HEK293T (cell line): Measurements from ENCODE around the gene NAP1L1.

Experiments
- CTCF ChIA-PET: fragments of 350-600 bp; formaldehyde crosslinking; extraction: SDS; loops from one replicate; lab custom pipeline; 2021; ENCODE audit warnings: antibody characterized with exemption, inconsistent platforms; lab: Yijun Ruan, JAX
- POLR2A ChIA-PET: fragments of 350-600 bp; formaldehyde crosslinking; extraction: SDS; loops from one replicate; lab custom pipeline; 2020; ENCODE audit warnings: antibody characterized with exemption, inconsistent platforms; lab: Yijun Ruan, JAX
- DNase-seq: peaks from one replicate; pipeline ENCODE4 v3.0.0; 2012; ENCODE audit warnings: mixed read lengths; ENCODE audit errors: extremely low spot score
- ARNT ChIP-seq: fragments of 450-650 bp; IDR thresholded peaks from 2 replicates; pipeline ENCODE4 v1.6.1; 2017; ENCODE audit warnings: mild to moderate bottlenecking
- BHLHE40 ChIP-seq: fragments of 450-650 bp; IDR thresholded peaks from 2 replicates; pipeline ENCODE4 v1.6.1; 2016; ENCODE audit warnings: mild to moderate bottlenecking, moderate library complexity, borderline replicate concordance
- CTBP1 ChIP-seq: fragments of 450-650 bp; IDR thresholded peaks from 2 replicates; pipeline ENCODE4 v1.6.1; 2016; ENCODE audit warnings: borderline replicate concordance
- ELF4 ChIP-seq: fragments of 450-650 bp; IDR thresholded peaks from 2 replicates; pipeline ENCODE4 v1.6.1; 2017; ENCODE audit warnings: antibody characterized with exemption
- FOXA1 ChIP-seq: fragments of 450-650 bp; IDR thresholded peaks from 2 replicates; pipeline ENCODE4 v1.6.1; 2016; ENCODE audit warnings: mild to moderate bottlenecking
- FOXK2 ChIP-seq: fragments of 450-650 bp; IDR thresholded peaks from 2 replicates; pipeline ENCODE4 v1.6.1; 2016; ENCODE audit warnings: mild to moderate bottlenecking
- FOXM1 ChIP-seq: fragments of 450-650 bp; IDR thresholded peaks from 2 replicates; pipeline ENCODE4 v1.6.1; 2017; ENCODE audit warnings: mild to moderate bottlenecking, borderline replicate concordance
- HDGF ChIP-seq: fragments of 450-650 bp; IDR thresholded peaks from 2 replicates; pipeline ENCODE4 v1.6.1; 2017; ENCODE audit warnings: antibody characterized with exemption, borderline replicate concordance
- L3MBTL2 ChIP-seq: fragments of 450-650 bp; conservative IDR thresholded peaks from 2 replicates; pipeline ENCODE4 v1.6.1; 2016; ENCODE audit warnings: mild to moderate bottlenecking
- LEF1 ChIP-seq: fragments of 450-650 bp; IDR thresholded peaks from 2 replicates; pipeline ENCODE4 v1.6.1; 2017; ENCODE audit warnings: mild to moderate bottlenecking, borderline replicate concordance
- NFRKB ChIP-seq: fragments of 450-650 bp; IDR thresholded peaks from 2 replicates; pipeline ENCODE4 v1.6.1; 2016; ENCODE audit warnings: mild to moderate bottlenecking, moderate library complexity
- SP1 ChIP-seq: fragments of 450-650 bp; IDR thresholded peaks from 2 replicates; pipeline ENCODE4 v1.6.1; 2017
- SUZ12 ChIP-seq: fragments of 450-650 bp; IDR thresholded peaks from 2 replicates; pipeline ENCODE4 v1.6.1; 2016; ENCODE audit warnings: mild to moderate bottlenecking
- TARDBP ChIP-seq: fragments of 450-650 bp; IDR thresholded peaks from 2 replicates; pipeline ENCODE4 v1.6.1; 2016
- ZNF384 ChIP-seq: fragments of 450-650 bp; IDR thresholded peaks from 2 replicates; pipeline ENCODE4 v1.6.1; 2016
- TF ChIP-seq, protein P1 (sequence below): fragments of 450-650 bp; IDR thresholded peaks from 2 replicates; pipeline ENCODE4 v1.6.1; 2016

Gene NAP1L1

DNA sequence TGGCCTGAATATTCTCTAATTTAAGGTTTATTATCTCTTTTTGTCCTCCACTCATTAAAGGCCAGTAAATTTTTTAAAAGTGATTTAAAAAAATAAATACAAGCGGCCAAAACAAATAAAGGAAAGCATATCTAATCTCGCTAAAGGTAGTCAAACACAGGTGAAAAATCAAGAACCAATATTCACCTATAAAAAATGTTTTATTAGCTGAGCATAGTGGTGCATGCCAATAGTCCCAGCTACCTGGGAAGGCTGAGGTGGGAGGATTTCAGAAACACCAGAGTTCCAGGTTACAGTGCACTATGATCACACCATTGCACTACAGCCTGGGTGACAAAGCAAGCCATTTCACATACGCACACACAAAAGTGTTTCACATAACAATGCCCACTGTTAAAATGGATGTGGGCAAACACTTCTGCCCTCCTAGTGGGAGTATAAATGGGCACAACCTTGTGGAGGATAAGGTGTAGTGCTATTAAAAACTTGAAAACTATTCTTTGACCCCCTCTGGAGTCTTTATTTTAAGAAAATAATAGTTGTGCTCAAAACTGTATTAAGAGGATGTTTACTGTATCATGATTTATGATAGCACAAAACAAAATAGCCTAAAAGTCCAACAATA is 32.7 kb upstream of the NAP1L1 start:
- no peak for TF ChIP-seq L3MBTL2
- no peak for TF ChIP-seq ARNT
- POLR2A ChIA-PET, result no interaction called here
- CTCF ChIA-PET, result no interaction called here
- no peak for DNase-seq

DNA sequence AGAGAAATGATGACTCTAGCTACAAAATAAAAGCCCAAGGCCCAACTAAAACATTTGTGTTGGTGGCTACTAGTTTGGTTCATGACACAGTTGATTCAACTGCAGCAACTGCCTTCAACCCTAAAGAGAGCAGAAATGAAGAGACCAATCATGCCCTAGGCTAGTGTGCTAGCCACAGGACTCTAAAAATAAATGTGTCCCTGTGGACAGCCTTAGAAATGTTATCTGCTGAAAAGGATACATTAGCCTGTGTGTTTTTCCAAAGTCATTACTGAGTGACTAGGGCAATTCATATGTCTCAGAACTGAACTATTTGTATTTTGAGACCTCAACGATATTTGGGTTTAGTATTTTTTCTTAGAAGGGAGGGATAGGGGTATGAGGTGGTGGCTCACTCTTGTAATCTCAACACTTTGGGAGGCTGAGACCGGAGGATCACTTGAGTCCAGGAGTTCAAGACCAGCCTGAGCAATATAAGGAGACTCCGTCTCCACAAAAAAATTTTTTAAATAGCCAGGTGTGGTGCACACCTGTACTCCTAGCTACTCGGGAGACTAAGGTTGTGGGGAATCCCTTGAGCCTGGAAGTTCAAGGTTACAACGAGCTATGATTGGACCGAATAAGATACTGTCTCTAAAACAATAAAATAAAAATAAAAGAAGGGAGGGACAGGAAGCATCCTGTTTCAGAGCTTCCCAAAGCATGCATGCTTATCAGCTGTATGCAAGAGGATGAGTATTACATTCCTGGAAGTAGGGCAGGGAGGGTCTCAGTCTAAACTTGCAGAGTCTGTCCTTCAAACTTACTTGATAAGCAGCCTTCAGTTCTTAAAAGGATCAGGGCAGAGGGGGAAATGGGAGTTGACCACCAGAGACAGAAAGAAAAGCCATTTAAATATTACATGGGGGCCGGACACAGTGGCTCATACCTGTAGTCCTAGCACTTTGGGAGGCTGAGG is 29.6 kb upstream of the NAP1L1 start:
- DNase-seq, result no peak
- TF ChIP-seq HDGF, result no peak
- TF ChIP-seq SUZ12, result no peak
- TF ChIP-seq CTBP1, result no peak
- no peak for TF ChIP-seq BHLHE40
- no peak for TF ChIP-seq FOXA1
- no peak for TF ChIP-seq FOXM1
- no peak for TF ChIP-seq ZNF384
- no peak for TF ChIP-seq SP1
- no peak for TF ChIP-seq FOXK2
- no peak for TF ChIP-seq TARDBP
- no peak for TF ChIP-seq ELF4
- ChIA-PET POLR2A (no interaction called here), CTCF (interaction anchor here (0.5 kb wide), 1 partner anchor 9 kb away, joined by 3 read pairs; no protein-coding TSS in a partner anchor)

DNA sequence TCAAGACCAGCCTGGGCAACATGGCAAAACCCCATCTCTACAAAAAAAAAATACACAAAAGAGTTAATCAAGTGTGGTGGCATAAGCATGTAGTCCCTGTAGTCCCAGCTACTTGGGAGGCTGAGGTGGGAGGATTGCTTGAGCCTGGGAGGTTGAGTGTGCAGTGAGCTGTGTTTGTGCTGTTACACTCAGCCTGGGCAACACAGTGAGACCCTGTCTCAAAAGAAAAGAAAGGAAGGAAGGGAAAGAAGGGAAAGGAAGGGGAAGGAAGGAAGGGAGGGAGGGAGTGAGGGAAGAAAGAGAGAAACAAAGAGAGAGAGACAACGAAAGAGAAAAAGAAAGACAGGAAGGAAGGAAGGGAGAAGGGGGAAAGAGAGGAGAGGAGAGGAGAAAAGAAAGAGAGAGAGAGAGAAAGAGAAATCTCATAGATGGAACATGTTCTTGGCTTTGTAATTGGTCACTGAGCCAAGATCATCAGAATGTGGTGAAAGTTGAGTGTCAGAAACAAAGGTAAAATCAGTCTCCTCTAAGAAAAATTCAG is 26.8 kb upstream of the NAP1L1 start:
- CTCF ChIA-PET, result no interaction called here
- no peak for TF ChIP-seq ELF4
- TF ChIP-seq TARDBP, result no peak
- TF ChIP-seq FOXK2, result no peak
- no peak for TF ChIP-seq CTBP1
- no peak for TF ChIP-seq SP1
- no peak for TF ChIP-seq FOXA1
- TF ChIP-seq LEF1, result no peak
- no peak for TF ChIP-seq HDGF
- no peak for TF ChIP-seq NFRKB
- no peak for TF ChIP-seq BHLHE40
- TF ChIP-seq ZNF384, result no peak
- TF ChIP-seq L3MBTL2, result no peak
- TF ChIP-seq, protein P1, sequence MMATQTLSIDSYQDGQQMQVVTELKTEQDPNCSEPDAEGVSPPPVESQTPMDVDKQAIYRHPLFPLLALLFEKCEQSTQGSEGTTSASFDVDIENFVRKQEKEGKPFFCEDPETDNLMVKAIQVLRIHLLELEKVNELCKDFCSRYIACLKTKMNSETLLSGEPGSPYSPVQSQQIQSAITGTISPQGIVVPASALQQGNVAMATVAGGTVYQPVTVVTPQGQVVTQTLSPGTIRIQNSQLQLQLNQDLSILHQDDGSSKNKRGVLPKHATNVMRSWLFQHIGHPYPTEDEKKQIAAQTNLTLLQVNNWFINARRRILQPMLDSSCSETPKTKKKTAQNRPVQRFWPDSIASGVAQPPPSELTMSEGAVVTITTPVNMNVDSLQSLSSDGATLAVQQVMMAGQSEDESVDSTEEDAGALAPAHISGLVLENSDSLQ, result no peak
- no peak for DNase-seq
- POLR2A ChIA-PET, result no interaction called here

DNA sequence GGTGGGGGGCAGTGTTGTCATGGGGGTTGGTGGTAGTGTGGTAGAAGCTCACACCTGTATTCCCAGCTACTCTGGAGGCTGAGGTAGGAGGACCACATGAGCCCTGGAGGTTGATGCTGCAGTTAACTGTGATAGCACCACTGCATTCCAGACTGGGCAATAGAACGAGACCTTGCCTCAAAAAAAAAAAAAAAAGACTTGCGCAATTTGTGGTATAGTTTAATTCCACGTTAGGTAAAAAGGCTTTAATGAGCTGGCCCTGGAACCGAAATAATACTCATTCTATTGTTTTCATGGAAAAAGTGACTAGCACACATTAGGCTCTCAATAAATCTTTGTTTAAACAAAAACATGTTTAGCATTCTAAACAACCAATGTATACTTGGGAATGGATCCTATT is 25.4 kb upstream of the NAP1L1 start:
- CTCF ChIA-PET, result interaction anchor here (0.6 kb wide), 3 partner anchors 37 to 629 kb away, joined by 3 to 8 read pairs (median 3); no protein-coding TSS in a partner anchor
- TF ChIP-seq TARDBP (no peak), L3MBTL2 (no peak), NFRKB (no peak), FOXM1 (no peak), BHLHE40 (no peak), LEF1 (no peak), SUZ12 (no peak), ELF4 (no peak), FOXK2 (no peak), ZNF384 (no peak), HDGF (no peak), ARNT (no peak), SP1 (no peak), FOXA1 (no peak), CTBP1 (no peak)
- TF ChIP-seq, protein P1, result no peak
- POLR2A ChIA-PET, result no interaction called here
- no peak for DNase-seq

DNA sequence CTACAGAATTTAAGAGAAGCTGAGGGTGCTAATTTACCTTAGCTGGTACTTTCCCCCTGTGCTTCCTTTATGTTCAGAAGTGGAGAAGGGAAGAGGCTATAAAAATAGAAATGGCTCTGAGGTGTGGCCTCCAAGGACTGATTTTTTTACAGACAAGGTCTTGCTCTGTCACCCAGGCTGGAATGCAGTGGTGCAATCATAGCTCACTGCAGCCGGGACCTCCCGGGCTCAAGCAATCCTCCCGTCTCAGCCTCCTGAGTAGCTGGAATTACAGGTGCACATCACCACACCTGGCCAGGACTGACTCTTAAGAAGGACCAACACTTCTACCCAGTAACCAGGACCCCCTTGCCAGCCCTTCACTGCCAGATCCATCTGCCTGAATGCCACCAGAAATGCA is 23.9 kb upstream of the NAP1L1 start:
- TF ChIP-seq HDGF, result no peak
- CTCF ChIA-PET, result no interaction called here
- DNase-seq, result no peak
- POLR2A ChIA-PET, result no interaction called here

DNA sequence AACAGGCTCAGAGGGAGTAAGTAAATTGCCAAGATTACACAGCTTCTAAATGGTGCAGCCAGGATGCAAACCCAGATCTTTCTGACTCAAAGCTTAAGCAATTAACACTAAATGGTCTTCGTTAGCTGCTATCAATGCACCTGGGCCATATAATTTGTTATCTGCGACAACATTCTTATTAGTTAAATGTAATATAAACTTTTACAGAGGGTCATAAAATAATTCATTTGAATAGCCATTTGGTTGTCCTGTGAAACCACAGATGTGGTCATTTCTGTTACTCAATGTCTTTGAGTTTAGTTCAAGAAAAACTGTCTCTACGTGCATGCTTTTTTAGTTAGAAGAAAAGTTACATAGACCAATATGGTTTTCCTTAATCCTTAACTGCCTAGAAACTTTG is 22.1 kb upstream of the NAP1L1 start:
- DNase-seq, result no peak
- CTCF ChIA-PET, result no interaction called here
- POLR2A ChIA-PET, result no interaction called here
- TF ChIP-seq LEF1 (no peak), ARNT (no peak), FOXA1 (no peak), SP1 (no peak), CTBP1 (no peak), L3MBTL2 (no peak), ELF4 (no peak)
- TF ChIP-seq, protein P1, result no peak
